Testis (tissue), 3 donors: ENCODE data around the gene ESPN. TPM values are rescaled to one million over a fixed set of nuclear protein-coding genes. Genes with fewer than 3 reads are reported as not detected.

Source experiments
- DNase-seq: peaks from one replicate; pipeline ENCODE4 v3.0.0-alpha.2; 2019
- H3K27ac ChIP-seq, 2 donors: fragments of 200-600 bp; sonication (generic); one replicate each; pipeline ENCODE4 v1.5.1; 2019
- H3K27me3 ChIP-seq: fragments of 200-600 bp; sonication (generic); one replicate; pipeline ENCODE4 v1.5.1; 2019
- H3K36me3 ChIP-seq: fragments of 200-600 bp; sonication (generic); one replicate; pipeline ENCODE4 v1.5.1; 2017; ENCODE audit warnings: low read depth; ENCODE audit errors: missing control alignments
- H3K4me1 ChIP-seq: fragments of 200-600 bp; sonication (generic); one replicate; pipeline ENCODE4 v1.5.1; 2019
- H3K4me3 ChIP-seq, 2 donors: fragments of 200-600 bp; sonication (generic); one replicate each; pipeline ENCODE4 v1.5.1; 2017 to 2019
- H3K9me3 ChIP-seq: fragments of 200-600 bp; sonication (generic); one replicate; pipeline ENCODE4 v1.5.1; 2017
- POLR2A ChIP-seq: fragments of 450-650 bp; IDR thresholded peaks from one replicate; pipeline ENCODE4 v1.6.1; 2017; ENCODE audit warnings: antibody characterized with exemption, mild to moderate bottlenecking, moderate library complexity
- WGBS, 2 donors: methylation state at CpG; one replicate each; pipeline ENCODE4 v1.1.5; 2018; 5-methylcytosine and 5-hydroxymethylcytosine counted together
- intact Hi-C: fragments of 100-400 bp; cut with DNase I; formaldehyde crosslinking; loops from one replicate; pipeline ENCODE4 v1.15.1; 2023; ENCODE audit warnings: low total_unique reads
- polyA plus RNA-seq: library from polyadenylated mRNA; stranded (reverse); fragments of 350-450 nt; fragmentation: Illumina TruSeq; extraction: RNeasy Lipid Tissue Mini Kit (QIAGEN cat#74804); gene quantifications from one replicate; pipeline ENCODE4 v1.2.3, GENCODE V29; 2014; ENCODE audit warnings: low read depth, low replicate concordance; ENCODE audit not compliant: insufficient read depth
- total RNA-seq, 2 donors: library from RNA; depleted of rRNA; stranded (reverse); fragments of >200 nt; gene quantifications; one replicate each; pipeline ENCODE4 v1.2.3, GENCODE V29; 2016
- TF ChIP-seq, protein P1 (sequence below), 3 experiments: fragments of 450-650 bp in 2 of 3; fragments of 200-600 bp in 1 of 3; sonication (generic) in 1 of 3; IDR thresholded peaks; one replicate each; pipeline ENCODE4 v1.5.1; 2016 to 2019; ENCODE audit warnings: antibody characterized with exemption in 3 of 3, mild to moderate bottlenecking in 2 of 3, moderate library complexity in 1 of 3

The ESPN gene
- total and polyA plus RNA-seq, 3 donors from 2014 or later, result 270 to 404 (median 396) TPM

DNA sequence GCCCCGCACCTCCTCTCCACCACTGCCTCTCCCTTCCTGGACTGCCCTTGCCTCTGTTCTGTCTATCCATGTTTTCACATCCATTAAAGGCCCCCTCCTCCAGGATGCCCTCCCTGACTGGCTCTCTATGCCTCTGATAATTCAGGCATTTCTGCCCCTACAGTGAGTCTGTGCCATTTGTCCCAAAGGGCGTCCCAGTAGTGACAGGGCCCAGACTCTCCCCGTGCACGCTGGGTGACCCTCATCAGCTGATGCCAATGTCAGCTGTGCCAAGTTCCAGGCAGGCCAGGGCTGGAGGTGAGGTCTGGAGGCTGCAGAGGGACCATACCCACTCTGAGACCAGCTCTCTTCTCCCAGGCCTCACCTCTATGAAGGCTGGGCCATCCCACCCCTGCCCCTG is 70.1 kb downstream of the ESPN start:
- no peak overlapping the region for H3K4me3 ChIP-seq
- H3K36me3 ChIP-seq, result no peaks in the 10 kb centered on the region
- intact Hi-C loops, result no loop called here
- TF ChIP-seq, protein P1, sequence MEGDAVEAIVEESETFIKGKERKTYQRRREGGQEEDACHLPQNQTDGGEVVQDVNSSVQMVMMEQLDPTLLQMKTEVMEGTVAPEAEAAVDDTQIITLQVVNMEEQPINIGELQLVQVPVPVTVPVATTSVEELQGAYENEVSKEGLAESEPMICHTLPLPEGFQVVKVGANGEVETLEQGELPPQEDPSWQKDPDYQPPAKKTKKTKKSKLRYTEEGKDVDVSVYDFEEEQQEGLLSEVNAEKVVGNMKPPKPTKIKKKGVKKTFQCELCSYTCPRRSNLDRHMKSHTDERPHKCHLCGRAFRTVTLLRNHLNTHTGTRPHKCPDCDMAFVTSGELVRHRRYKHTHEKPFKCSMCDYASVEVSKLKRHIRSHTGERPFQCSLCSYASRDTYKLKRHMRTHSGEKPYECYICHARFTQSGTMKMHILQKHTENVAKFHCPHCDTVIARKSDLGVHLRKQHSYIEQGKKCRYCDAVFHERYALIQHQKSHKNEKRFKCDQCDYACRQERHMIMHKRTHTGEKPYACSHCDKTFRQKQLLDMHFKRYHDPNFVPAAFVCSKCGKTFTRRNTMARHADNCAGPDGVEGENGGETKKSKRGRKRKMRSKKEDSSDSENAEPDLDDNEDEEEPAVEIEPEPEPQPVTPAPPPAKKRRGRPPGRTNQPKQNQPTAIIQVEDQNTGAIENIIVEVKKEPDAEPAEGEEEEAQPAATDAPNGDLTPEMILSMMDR (IDR thresholded peaks at IDR 0.05), result no peak
- no peak for TF ChIP-seq POLR2A
- H3K27me3 ChIP-seq, result no peaks in the 10 kb centered on the region
- DNase-seq, result no peak
- no peaks in the 10 kb centered on the region for H3K9me3 ChIP-seq
- peaks cover 44% of the 10 kb centered on the region for H3K4me1 ChIP-seq
- WGBS, 2 donors, result 81 to 93% methylated on average over 2 to 4 of the region's 4 CpGs
- H3K27ac ChIP-seq, result no peak overlapping the region

DNA sequence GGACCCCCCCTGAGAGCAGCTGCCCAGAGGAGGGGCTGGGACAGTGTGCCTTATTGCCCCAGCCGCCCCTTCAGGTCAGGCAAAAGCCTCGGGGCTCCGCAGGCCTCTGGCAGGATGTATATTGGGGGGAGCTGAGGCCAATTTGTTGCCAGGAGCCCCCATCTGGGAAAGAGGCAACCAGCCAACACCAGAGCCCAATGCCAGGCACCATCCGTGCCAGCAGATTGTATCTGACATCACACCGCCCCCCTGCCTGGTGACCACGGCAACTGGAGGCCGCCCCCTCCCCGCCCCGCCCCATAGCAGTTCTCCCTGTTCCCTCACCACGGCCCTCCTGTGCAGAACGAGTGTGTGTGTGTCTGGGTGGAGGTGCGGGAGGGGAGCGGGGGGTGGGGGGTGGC is 70.5 kb downstream of the ESPN start:
- no peak overlapping the region for H3K4me3 ChIP-seq
- H3K9me3 ChIP-seq, result no peaks in the 10 kb centered on the region
- no peaks in the 10 kb centered on the region for H3K27me3 ChIP-seq
- TF ChIP-seq, protein P1 (IDR thresholded peaks at IDR 0.05), result no peak
- TF ChIP-seq POLR2A, result no peak
- H3K36me3 ChIP-seq, result no peaks in the 10 kb centered on the region
- peaks cover 44% of the 10 kb centered on the region for H3K4me1 ChIP-seq
- DNase-seq, result no peak
- 63 to 69% methylated on average over 8 to 13 of the region's 13 CpGs for WGBS, 2 donors
- intact Hi-C loops, result no loop called here
- H3K27ac ChIP-seq, result no peak overlapping the region

DNA sequence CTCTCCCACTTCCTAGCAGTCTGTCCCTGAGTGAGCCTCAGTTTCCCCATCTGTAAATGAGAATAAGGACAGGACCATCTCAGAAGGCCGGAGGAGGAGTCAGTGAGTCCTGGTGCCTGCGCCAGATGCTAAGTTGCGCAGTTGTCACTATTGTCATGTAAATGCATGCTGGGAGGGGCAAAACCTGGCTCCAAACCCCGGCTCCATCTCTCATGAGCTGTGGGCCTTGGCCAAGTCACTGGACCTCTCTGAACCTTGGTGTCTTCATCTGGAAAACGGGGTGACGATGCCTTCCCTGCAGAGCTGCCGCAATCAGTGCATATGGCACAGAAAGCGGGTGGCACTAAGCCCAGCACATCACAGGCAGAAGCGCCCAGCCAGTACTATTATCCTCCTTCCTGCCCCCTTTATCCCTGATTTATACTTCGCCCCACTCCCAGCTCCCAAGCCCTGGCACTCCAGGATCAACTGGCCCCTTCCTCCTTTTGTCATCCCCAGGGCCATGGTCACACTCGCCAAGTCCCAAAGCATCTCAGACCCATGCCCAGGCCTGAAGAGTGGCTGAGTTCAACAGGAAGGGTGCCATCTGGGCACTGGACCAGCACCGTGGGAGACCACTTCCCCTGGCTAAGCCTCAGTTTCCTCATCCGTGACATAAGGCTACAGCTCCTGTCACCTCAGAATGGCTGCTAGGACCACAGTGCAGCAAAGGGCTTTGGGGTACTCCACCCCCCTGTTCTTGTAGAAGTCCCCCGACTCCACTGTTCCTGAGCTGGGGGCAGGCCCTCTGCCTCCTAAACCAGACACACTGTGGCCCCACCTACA is 71.2 kb downstream of the ESPN start:
- intact Hi-C loops, result no loop called here
- no peak for TF ChIP-seq POLR2A
- TF ChIP-seq, protein P1 (IDR thresholded peaks at IDR 0.05), result no peak
- no peak overlapping the region for H3K4me3 ChIP-seq
- WGBS, 2 donors, result 78 to 83% methylated on average over 13 to 14 of the region's 14 CpGs
- no peaks in the 10 kb centered on the region for H3K9me3 ChIP-seq
- DNase-seq, result no peak
- H3K4me1 ChIP-seq, result peaks cover 41% of the 10 kb centered on the region
- no peaks in the 10 kb centered on the region for H3K36me3 ChIP-seq
- H3K27me3 ChIP-seq, result no peaks in the 10 kb centered on the region
- no peak overlapping the region for H3K27ac ChIP-seq

DNA sequence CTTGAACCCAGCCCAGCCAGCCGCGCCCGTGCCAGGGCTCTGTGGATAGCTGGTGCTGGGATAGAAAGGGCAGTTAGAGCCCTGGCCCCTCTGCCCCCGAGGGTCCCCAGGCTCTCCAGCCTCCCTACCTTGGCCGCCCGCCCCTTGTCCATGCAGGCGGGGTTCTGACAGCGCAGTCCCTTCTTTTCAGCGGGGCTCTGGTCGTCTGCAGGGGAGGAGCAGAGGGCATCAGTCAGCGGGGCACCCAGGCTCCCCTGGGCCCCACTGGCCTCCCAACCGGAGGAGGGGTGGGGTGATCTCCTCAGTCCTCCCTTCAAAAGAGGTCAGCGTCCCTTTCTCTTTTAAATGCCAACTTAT is 71.8 kb downstream of the ESPN start:
- TF ChIP-seq, protein P1 (IDR thresholded peaks at IDR 0.05), result no peak
- no peak for TF ChIP-seq POLR2A
- 8 to 30% methylated on average over 5 to 13 of the region's 13 CpGs for WGBS, 2 donors
- Histone ChIP-seq H3K4me1 (peaks cover 42% of the 10 kb centered on the region), H3K27ac (no peak overlapping the region), H3K36me3 (no peaks in the 10 kb centered on the region), H3K9me3 (no peaks in the 10 kb centered on the region), H3K4me3 (peak overlapping the region; percentile 53 to 61), H3K27me3 (no peaks in the 10 kb centered on the region)
- no peak for DNase-seq
- intact Hi-C loops, result no loop called here

DNA sequence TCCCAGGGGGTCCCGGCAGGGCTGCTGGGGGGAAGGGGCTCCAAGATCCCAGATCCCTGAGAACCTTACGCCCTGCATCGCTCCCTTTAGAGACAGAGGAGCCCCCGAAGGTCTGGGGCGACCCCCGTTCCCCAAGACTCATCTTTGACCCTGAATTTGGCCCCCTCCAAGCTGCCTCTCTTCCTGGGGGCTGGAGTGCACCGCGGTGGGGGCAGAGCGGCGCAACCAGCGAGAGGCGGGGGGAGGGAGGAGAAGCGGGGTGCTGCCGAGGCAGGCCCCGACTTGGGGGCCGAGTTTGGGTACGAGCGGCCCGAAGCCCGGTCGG is 72.3 kb downstream of the ESPN start:
- Histone ChIP-seq H3K27me3 (no peaks in the 10 kb centered on the region), H3K36me3 (no peaks in the 10 kb centered on the region), H3K9me3 (no peaks in the 10 kb centered on the region), H3K27ac (peak overlapping the region in 1 of 2 donors; percentile 72), H3K4me1 (peaks cover 42% of the 10 kb centered on the region), H3K4me3 (peak overlapping the region; percentile 53 to 61)
- TF ChIP-seq POLR2A, result no peak
- TF ChIP-seq, protein P1 (IDR thresholded peaks at IDR 0.05), result no peak
- 5 to 6% methylated on average over 11 of the region's 21 CpGs for WGBS, 2 donors
- intact Hi-C loops, result no loop called here
- DNase-seq, result no peak
